ENCODE measurements around the gene ZDHHC24.

Gene ZDHHC24

GRCh38 chr11:66564984-66565383 lies 19.1 kb upstream of the ZDHHC24 start:
- DNase-seq (ENCODE audit: low read depth in 2 of 2): no peak

GRCh38 chr11:66564538-66564937 lies 18.7 kb upstream of the ZDHHC24 start:
- DNase-seq (ENCODE audit: low read depth in 2 of 2): no peak

GRCh38 chr11:66563832-66564231 lies 18.0 kb upstream of the ZDHHC24 start:
- DNase-seq (ENCODE audit: low read depth in 2 of 2): no peak

GRCh38 chr11:66562907-66563583 lies 17.2 kb upstream of the ZDHHC24 start:
- no peak for DNase-seq (ENCODE audit: low read depth in 2 of 2)

GRCh38 chr11:66562275-66562674 lies 16.4 kb upstream of the ZDHHC24 start:
- no peak for DNase-seq (ENCODE audit: low read depth in 2 of 2)

- no peak for DNase-seq (ENCODE audit: low read depth in 2 of 2)
Measured at GRCh38 chr11:66561975-66562248, 16.1 kb upstream of the ZDHHC24 start.

GRCh38 chr11:66561178-66561974 lies 15.5 kb upstream of the ZDHHC24 start:
- DNase-seq (ENCODE audit: low read depth in 2 of 2): no peak

- DNase-seq (ENCODE audit: low read depth in 2 of 2): no peak
Measured at GRCh38 chr11:66559866-66560676, 14.2 kb upstream of the ZDHHC24 start.

DNA sequence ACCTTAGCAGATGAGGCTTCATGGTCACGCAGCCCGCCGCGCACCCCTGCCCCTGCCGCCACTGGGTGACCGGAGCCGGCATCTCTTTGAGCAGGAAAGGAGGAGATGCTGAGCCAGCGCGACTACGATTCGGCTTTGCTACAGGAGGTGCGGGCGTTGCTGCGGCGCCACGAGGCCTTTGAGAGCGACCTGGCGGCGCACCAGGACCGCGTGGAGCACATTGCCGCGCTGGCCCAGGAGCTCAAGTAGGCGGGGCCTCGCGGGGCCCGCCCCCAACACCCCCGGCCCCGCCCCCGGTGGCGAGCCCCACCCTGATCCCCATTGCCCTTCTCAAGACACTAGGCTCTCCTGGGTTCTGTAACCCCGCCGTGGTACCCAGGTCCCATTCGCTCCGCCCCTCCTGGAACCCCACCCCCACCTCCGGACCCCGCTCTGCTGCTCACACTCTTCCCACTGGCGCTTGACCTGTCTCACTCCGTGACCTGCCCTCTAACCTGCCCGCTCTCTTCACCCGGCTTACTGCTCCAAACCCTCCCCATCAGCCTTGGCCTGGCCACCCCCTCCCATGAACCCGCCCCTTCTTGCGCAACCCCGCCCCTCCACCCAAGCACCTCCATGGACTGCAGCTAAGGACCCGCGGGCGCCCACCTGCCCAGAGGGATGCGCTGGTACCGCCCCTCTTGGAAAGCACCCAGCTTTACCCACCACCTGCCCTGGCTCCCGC lies 13.5 kb upstream of the ZDHHC24 start:
- DNase-seq (ENCODE audit: low read depth in 2 of 2): no peak

DNA sequence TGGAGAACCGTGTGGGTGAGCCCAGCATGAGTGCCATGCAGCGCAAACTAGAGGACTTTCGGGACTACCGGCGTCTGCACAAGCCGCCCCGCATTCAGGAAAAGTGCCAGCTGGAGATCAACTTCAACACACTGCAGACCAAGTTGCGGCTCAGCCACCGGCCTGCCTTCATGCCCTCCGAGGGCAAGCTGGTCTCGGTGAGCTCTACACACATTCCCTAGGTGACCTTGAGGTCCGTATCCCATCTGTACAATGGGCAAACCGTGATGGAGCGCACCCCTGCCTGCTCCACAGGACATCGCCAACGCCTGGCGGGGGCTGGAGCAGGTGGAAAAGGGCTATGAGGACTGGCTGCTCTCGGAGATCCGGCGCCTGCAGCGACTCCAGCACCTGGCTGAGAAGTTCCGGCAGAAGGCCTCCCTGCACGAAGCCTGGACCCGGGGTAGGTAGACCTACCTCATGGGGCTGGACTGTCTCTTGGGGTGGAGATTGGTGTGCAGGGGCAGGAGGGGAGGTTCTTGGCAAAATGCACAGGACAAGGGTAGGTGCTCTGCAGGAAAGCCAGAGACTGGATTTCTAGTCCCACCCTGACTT lies 12.0 kb upstream of the ZDHHC24 start:
- no peak for DNase-seq (ENCODE audit: low read depth in 2 of 2)

DNA sequence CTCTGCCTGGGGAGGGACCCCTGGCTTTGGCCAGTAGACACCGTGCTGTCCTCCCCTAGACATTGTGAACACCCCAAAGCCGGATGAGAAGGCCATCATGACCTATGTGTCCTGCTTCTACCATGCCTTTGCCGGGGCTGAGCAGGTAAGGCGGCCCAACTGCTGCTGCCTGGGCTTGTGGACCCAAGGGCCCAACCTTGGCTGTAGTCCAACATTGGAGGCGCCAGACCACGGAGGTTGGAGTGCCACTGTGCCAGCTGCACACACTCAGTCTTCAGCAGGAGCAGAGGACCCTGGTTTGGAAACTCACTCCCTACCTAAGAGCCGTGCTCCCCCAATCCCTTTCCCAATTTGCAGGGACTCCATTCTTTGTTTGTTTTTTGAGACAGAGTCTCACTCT lies 10.2 kb upstream of the ZDHHC24 start:
- DNase-seq (ENCODE audit: low read depth in 2 of 2): no peak

DNA sequence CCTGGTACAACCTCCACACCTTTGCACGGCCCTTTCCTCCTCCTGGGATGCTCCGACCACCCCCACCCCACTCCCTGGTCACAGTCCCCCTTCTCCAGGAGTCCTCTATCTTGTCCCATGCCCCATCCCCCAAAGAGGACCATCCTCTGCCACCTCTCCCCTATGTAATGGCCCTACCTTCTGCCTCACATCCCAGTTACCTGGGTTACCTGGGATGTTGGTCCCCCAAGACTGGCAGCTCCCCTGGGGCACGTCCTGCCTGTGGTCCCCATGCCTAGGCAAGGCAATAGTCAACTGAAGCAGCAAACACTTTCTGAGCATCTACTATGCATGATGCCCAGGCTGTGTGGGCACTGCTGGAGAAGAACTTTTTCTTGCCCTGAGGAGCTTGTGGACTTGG lies 9.6 kb upstream of the ZDHHC24 start:
- DNase-seq (ENCODE audit: low read depth in 2 of 2): no peak

DNA sequence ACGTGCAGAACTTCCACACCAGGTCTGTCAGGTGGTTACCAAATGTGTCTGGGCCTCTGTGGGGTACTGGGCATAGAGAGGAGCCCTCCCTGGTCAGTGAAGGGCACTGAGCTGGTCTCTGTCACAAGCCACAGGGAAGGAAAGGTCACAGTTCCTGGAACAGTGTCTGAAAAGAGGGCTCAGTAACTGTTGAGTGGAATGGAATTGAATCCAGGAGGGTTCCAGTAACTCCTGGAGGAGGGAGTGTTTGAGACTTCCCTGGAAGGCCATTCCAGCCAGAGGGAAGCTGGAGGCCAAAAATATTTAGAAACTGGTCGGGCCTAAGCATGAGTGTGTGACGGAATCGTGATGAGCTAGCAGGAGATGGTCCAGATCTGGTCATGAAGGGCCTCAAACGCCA lies 8.8 kb upstream of the ZDHHC24 start:
- DNase-seq (ENCODE audit: low read depth in 2 of 2): no peak

GRCh38 chr11:66550887-66551286 lies 5.0 kb upstream of the ZDHHC24 start:
- no peak for DNase-seq (ENCODE audit: low read depth in 2 of 2)

DNA sequence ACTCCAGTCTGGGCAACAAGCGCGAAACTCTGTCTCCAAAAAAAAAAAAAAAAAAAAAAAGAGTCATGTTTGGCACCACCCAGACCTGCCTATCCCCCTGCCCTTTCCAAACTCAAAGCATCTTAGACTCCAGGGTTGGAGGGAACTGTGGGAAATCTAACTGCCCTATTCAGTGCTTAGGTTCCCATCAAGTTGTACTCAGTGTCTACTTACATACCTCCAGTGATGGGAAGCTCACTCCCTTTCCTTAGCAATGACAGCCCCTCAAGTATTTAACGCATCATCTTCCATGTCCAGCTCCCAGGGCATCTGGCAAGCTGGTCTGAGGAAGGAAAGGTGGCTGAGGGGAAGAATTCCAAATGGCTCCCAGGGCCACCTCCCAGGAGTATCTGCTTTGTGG lies 3.8 kb upstream of the ZDHHC24 start:
- no peak for DNase-seq (ENCODE audit: low read depth in 2 of 2)

DNA sequence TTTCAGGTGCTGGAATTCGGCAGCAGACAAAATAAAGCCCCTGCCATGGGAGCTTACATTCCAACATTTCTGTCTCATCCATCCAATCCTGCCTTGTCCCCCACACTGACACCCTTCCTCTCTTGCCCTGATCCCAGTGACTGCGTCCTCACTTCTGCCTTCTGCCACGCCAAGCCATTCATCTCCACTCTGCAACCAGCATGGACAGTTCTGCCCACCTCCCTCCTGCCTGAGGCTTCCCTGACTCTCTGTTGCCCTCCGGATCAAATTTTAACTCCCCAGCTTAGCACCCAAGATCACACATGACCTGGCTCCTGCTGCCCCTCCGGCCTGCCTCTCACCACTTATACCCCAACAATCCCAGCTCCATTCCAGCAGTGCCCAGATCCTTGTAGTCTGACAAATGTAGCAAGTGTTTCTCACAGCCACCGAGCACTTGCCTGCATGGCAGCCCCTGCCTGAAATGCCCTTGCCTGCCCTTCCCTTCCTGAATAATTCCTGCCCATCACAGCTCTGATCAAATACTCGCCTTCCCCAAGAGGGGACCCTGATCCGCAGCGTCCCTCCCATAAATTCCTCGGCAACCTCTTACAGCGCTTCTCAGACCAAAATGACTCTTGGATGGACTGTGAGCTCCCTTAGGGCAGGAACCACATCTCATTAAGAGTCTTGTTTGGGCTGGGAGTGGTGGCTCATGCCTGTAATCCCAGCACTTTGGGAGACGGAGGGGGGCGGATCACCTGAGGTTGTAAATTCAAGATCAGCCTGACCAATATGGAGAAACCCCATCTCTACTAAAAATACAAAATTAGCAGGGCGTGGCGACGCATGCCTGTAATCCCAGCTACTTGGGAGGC lies 3.2 kb upstream of the ZDHHC24 start:
- DNase-seq (ENCODE audit: low read depth in 2 of 2): no peak

- no peak for DNase-seq (ENCODE audit: low read depth in 2 of 2)
Measured at GRCh38 chr11:66548041-66548440, 2.2 kb upstream of the ZDHHC24 start.

DNA sequence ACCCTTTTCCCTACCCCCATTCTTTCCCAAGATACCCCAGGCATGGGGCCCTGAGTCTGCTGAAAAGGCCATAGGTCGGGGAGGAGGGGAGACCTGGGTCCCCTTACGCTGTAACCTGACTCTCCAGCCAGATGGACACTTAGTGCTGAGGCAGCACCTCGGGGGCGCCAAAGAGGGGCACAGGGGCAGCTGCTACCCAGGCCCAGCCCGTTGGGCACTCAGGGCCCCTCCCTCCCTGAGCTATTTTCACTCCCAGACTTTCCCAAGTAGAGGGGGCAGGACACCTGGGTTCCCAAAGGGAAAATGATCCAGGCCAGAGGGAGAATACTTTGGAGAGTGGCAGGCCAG lies 1.8 kb upstream of the ZDHHC24 start:
- DNase-seq (ENCODE audit: low read depth in 2 of 2): no peak

- no peak for DNase-seq (ENCODE audit: low read depth in 2 of 2)
Measured at GRCh38 chr11:66546966-66547661, 1.3 kb upstream of the ZDHHC24 start.

DNA sequence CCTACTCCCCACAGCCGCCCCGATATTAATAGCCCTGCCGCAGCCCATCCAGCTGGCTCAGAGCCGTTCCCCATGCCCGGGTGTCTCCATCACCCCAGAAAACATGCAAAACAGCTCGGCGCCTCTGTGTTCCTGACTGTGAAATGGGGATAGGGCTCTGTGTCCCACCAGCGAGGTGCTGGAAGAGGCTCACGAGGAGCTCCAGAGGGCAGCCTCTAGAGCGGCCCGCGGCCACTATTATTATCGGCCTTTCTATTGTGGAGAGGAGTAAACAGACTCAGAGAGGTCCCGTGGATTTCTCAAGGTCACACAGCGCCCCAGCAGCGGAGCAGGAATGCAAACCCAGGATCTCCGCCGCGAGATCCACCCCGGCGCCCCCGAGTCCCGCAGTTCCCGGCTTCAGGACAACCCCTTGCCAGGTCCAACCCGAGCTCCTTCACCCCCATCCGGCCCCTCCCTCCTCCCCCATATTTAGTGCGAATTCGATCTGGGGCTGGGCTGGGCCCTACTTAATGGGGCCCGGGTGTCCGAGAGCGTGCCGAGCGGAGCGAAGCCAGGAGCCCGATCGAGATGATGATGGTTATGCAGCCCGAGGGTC lies 619 bp upstream of the ZDHHC24 start, which contains the start of gene ACTN3:
TSS of gene ACTN3 (plus strand) at position 536 of the 598 bp plus-strand sequence. CDS start at position 571, 35 bp downstream.
- no peak for DNase-seq (ENCODE audit: low read depth in 2 of 2)

Measured in stimulated activated CD4-positive, alpha-beta T cell treated with anti-CD3 and anti-CD28 coated beads, Interleukin-12 subunit alpha, Interleukin-12 subunit beta, amount 100 ng/mL, for 24 hours (primary cell).